Trophoblast cell (in vitro differentiated cells and primary cell): Measurements from ENCODE around the gene TMEM97. TPM values are rescaled to one million over a fixed set of nuclear protein-coding genes. Genes with fewer than 3 reads are reported as not detected.

ENCODE experiments used
- DNase-seq, 2 donors: peaks; one replicate each; pipeline ENCODE4 v3.0.0-alpha.2; 2016
- H2AFZ ChIP-seq: 2 replicates; pipeline ENCODE4 v1.6.1; 2013; ENCODE audit warnings: low read length, moderate library complexity, mild to moderate bottlenecking; ENCODE audit not compliant: insufficient read depth, poor library complexity
- H2AK5ac ChIP-seq: 2 replicates; pipeline ENCODE4 v1.6.1; 2013; ENCODE audit warnings: mild to moderate bottlenecking, low read length
- H2BK120ac ChIP-seq: 2 replicates; pipeline ENCODE4 v1.6.1; 2013; ENCODE audit warnings: low read length, mild to moderate bottlenecking, moderate library complexity; ENCODE audit not compliant: insufficient read depth, poor library complexity
- H2BK12ac ChIP-seq: 2 replicates; pipeline ENCODE4 v1.6.1; 2013; ENCODE audit warnings: mild to moderate bottlenecking, low read length, moderate library complexity
- H2BK5ac ChIP-seq: 2 replicates; pipeline ENCODE4 v1.6.1; 2013; ENCODE audit warnings: low read length, low read depth, moderate library complexity, mild to moderate bottlenecking; ENCODE audit not compliant: poor library complexity
- H3K14ac ChIP-seq: 2 replicates; pipeline ENCODE4 v1.6.1; 2013; ENCODE audit warnings: mild to moderate bottlenecking, low read length
- H3K18ac ChIP-seq: 2 replicates; pipeline ENCODE4 v1.6.1; 2013; ENCODE audit warnings: mild to moderate bottlenecking, low read length
- H3K23ac ChIP-seq: 2 replicates; pipeline ENCODE4 v1.6.1; 2013; ENCODE audit warnings: low read length
- H3K27ac ChIP-seq: 2 replicates; pipeline ENCODE4 v1.5.1; 2013; ENCODE audit warnings: low read depth, mild to moderate bottlenecking, inconsistent platforms, low read length, moderate library complexity
- H3K27me3 ChIP-seq: 2 replicates; pipeline ENCODE4 v1.6.1; 2013; ENCODE audit warnings: inconsistent platforms, mild to moderate bottlenecking, low read length, moderate library complexity; ENCODE audit not compliant: insufficient read depth
- H3K36me3 ChIP-seq, 2 experiments: 1 replicate in 1 of 2; 2 replicates in 1 of 2; pipeline ENCODE4 v1.6.1; 2013; ENCODE audit warnings: low read length in 2 of 2, mild to moderate bottlenecking in 2 of 2, moderate library complexity in 1 of 2; ENCODE audit not compliant: insufficient read depth in 2 of 2, control insufficient read depth in 1 of 2
- H3K4ac ChIP-seq: 2 replicates; pipeline ENCODE4 v1.6.1; 2013; ENCODE audit warnings: low read depth, mild to moderate bottlenecking, low read length, moderate library complexity
- H3K4me1 ChIP-seq, 2 experiments: 1 replicate in 1 of 2; 2 replicates in 1 of 2; pipeline ENCODE4 v1.6.1; 2013; ENCODE audit warnings: low read length in 2 of 2, mild to moderate bottlenecking in 2 of 2, moderate library complexity in 1 of 2; ENCODE audit not compliant: insufficient read depth in 2 of 2, control insufficient read depth in 1 of 2
- H3K4me2 ChIP-seq: 2 replicates; pipeline ENCODE4 v1.6.1; 2013; ENCODE audit warnings: inconsistent platforms, mild to moderate bottlenecking, low read length, moderate library complexity
- H3K4me3 ChIP-seq: 2 replicates; pipeline ENCODE4 v1.5.1; 2013; ENCODE audit warnings: mild to moderate bottlenecking, low read depth, low read length, inconsistent platforms
- H3K79me1 ChIP-seq: one replicate; pipeline ENCODE4 v1.6.1; 2013; ENCODE audit warnings: low read length
- H3K79me2 ChIP-seq: 2 replicates; pipeline ENCODE4 v1.6.1; 2013; ENCODE audit warnings: low read length, mild to moderate bottlenecking; ENCODE audit not compliant: control insufficient read depth, insufficient read depth, poor library complexity
- H3K9ac ChIP-seq: 2 replicates; pipeline ENCODE4 v1.6.1; 2013; ENCODE audit warnings: mild to moderate bottlenecking, low read length
- H3K9me3 ChIP-seq: 2 replicates; pipeline ENCODE4 v1.6.1; 2013; ENCODE audit warnings: low read depth, mild to moderate bottlenecking, control low read depth, inconsistent platforms, low read length; ENCODE audit not compliant: insufficient read depth
- H4K12ac ChIP-seq: 2 replicates; pipeline ENCODE4 v1.6.1; 2013; ENCODE audit warnings: low read depth, mild to moderate bottlenecking, low read length, moderate library complexity
- H4K8ac ChIP-seq: 2 replicates; pipeline ENCODE4 v1.6.1; 2013; ENCODE audit warnings: low read depth, mild to moderate bottlenecking, low read length, moderate library complexity
- H4K91ac ChIP-seq: one replicate; pipeline ENCODE4 v1.6.1; 2013; ENCODE audit warnings: low read depth, mild to moderate bottlenecking, low read length, moderate library complexity
- WGBS: extraction: QIAGEN DNeasy Blood & Tissue Kit; methylation state at CpG from one replicate; pipeline ENCODE4 v1.1.7; 2013; ENCODE audit warnings: missing lambda C conversion rate; ENCODE audit not compliant: insufficient read length, insufficient coverage; ENCODE audit errors: extremely low coverage; 5-methylcytosine and 5-hydroxymethylcytosine counted together
- polyA plus RNA-seq: library from polyadenylated mRNA; stranded (reverse); fragments of 200-250 nt; gene quantifications from 2 replicates; pipeline ENCODE4 v1.2.3, GENCODE V29; 2013

TMEM97 gene
- 334 and 337 TPM in 2 replicates for polyA plus RNA-seq

- Histone ChIP-seq H4K12ac (peak within 1 kb of the TSS; percentile 72), H2AFZ (peak within 1 kb of the TSS; percentile 28), H3K4me2 (peak within 1 kb of the TSS; percentile 90), H4K91ac (peak within 1 kb of the TSS; percentile 77), H3K18ac (peak within 1 kb of the TSS; percentile 38), H3K23ac (no peak within 1 kb of the TSS), H3K79me2 (peaks cover 33% of the 10 kb centered on the region), H2BK120ac (peak within 1 kb of the TSS; percentile 64), H3K4ac (peak within 1 kb of the TSS; percentile 98), H3K14ac (peak within 1 kb of the TSS; percentile 77), H3K9me3 (no peaks in the 10 kb centered on the region), H3K27ac (peak within 1 kb of the TSS; percentile 43), H2BK5ac (peak within 1 kb of the TSS; percentile 35), H3K36me3 (peaks cover 3 to 5% of the 10 kb centered on the region in 2 experiments), H3K79me1 (peaks cover 14% of the 10 kb centered on the region), H3K4me3 (peak within 1 kb of the TSS; percentile 74), H3K9ac (peak within 1 kb of the TSS; percentile 87), H3K27me3 (no peaks in the 10 kb centered on the region), H2BK12ac (peak within 1 kb of the TSS; percentile 1), H3K4me1 (peaks cover 23 to 27% of the 10 kb centered on the region in 2 experiments), H2AK5ac (peak within 1 kb of the TSS; percentile 56), H4K8ac (peak within 1 kb of the TSS; percentile 59)
- WGBS: no CpG with 5 or more reads among the region's 72 CpGs
- peak; percentile 98 to 99 for DNase-seq
Measured at GRCh38 chr17:28318759-28319597, at the start of gene TMEM97. Gene TMEM97, plus strand, starts transcription at chr17:28319200. Its CDS starts 40 bp downstream, at chr17:28319240.

- no peak overlapping the region for H4K12ac ChIP-seq
- no peaks in the 10 kb centered on the region for H3K36me3 ChIP-seq
- no peak overlapping the region for H2BK12ac ChIP-seq
- H2AK5ac ChIP-seq: no peak overlapping the region
- H3K4me3 ChIP-seq: no peak overlapping the region
- H4K8ac ChIP-seq: no peak overlapping the region
- H2BK5ac ChIP-seq: no peak overlapping the region
- H3K9me3 ChIP-seq: peaks cover 13% of the 10 kb centered on the region
- H3K14ac ChIP-seq: no peak overlapping the region
- H2BK120ac ChIP-seq: no peak overlapping the region
- no peak overlapping the region for H3K9ac ChIP-seq
- no peak overlapping the region for H3K23ac ChIP-seq
- H3K4me1 ChIP-seq: peaks cover 10 to 12% of the 10 kb centered on the region in 2 experiments
- H3K79me1 ChIP-seq: peaks cover 10% of the 10 kb centered on the region
- H3K27ac ChIP-seq: no peak overlapping the region
- WGBS: no CpG with 5 or more reads among the region's 2 CpGs
- no peak overlapping the region for H3K18ac ChIP-seq
- H3K4ac ChIP-seq: no peak overlapping the region
- H2AFZ ChIP-seq: no peak overlapping the region
- H3K79me2 ChIP-seq: no peaks in the 10 kb centered on the region
- DNase-seq: no peak
- no peak overlapping the region for H4K91ac ChIP-seq
- H3K27me3 ChIP-seq: no peaks in the 10 kb centered on the region
- H3K4me2 ChIP-seq: no peak overlapping the region
Measured at GRCh38 chr17:28270055-28270454, 48.9 kb upstream of the TMEM97 start.

GRCh38 chr17:28270926-28271325 is 48.1 kb upstream of the TMEM97 start:
- H3K27me3 ChIP-seq: no peaks in the 10 kb centered on the region
- no peaks in the 10 kb centered on the region for H3K36me3 ChIP-seq
- no peak overlapping the region for H3K23ac ChIP-seq
- no peak overlapping the region for H3K4me2 ChIP-seq
- no CpG with 5 or more reads among the region's 1 CpG for WGBS
- no peak overlapping the region for H3K9ac ChIP-seq
- H3K4me1 ChIP-seq: peaks cover 11 to 16% of the 10 kb centered on the region in 2 experiments
- no peak overlapping the region for H4K12ac ChIP-seq
- no peak overlapping the region for H3K27ac ChIP-seq
- DNase-seq: no peak
- H4K91ac ChIP-seq: no peak overlapping the region
- peak overlapping the region; percentile 45 for H2BK12ac ChIP-seq
- peak overlapping the region; percentile 32 for H2AK5ac ChIP-seq
- H3K79me1 ChIP-seq: peaks cover 16% of the 10 kb centered on the region
- no peak overlapping the region for H3K14ac ChIP-seq
- peak overlapping the region; percentile 23 for H2BK120ac ChIP-seq
- H3K9me3 ChIP-seq: peaks cover 13% of the 10 kb centered on the region
- no peak overlapping the region for H3K4ac ChIP-seq
- no peak overlapping the region for H4K8ac ChIP-seq
- no peak overlapping the region for H2BK5ac ChIP-seq
- peaks cover under 1% of the 10 kb centered on the region for H3K79me2 ChIP-seq
- H3K18ac ChIP-seq: no peak overlapping the region
- H3K4me3 ChIP-seq: no peak overlapping the region
- no peak overlapping the region for H2AFZ ChIP-seq

GRCh38 chr17:28271431-28271830 is 47.6 kb upstream of the TMEM97 start:
- Histone ChIP-seq H3K4me1 (peaks cover 16 to 21% of the 10 kb centered on the region in 2 experiments), H4K8ac (no peak overlapping the region), H3K4me3 (no peak overlapping the region), H3K79me1 (peaks cover 21% of the 10 kb centered on the region), H3K27me3 (no peaks in the 10 kb centered on the region), H2BK120ac (peak overlapping the region; percentile 72), H3K9ac (no peak overlapping the region), H3K14ac (peak overlapping the region; percentile 52), H4K91ac (peak overlapping the region; percentile 77), H3K36me3 (no peaks in the 10 kb centered on the region), H3K27ac (no peak overlapping the region), H3K4ac (no peak overlapping the region), H2BK5ac (peak overlapping the region; percentile 15), H3K9me3 (peaks cover 10% of the 10 kb centered on the region), H2AFZ (no peak overlapping the region), H3K23ac (no peak overlapping the region), H4K12ac (no peak overlapping the region), H3K18ac (peak overlapping the region; percentile 10), H2AK5ac (peak overlapping the region; percentile 31), H3K79me2 (peaks cover 4% of the 10 kb centered on the region), H2BK12ac (peak overlapping the region; percentile 67), H3K4me2 (no peak overlapping the region)
- no CpG with 5 or more reads among the region's 3 CpGs for WGBS
- no peak for DNase-seq
